ENCODE results near the gene DTNBP1.

- TF ChIP-seq CTCF (IDR thresholded peaks at IDR 0.05; ENCODE audit: low read length), result no peak
- no peak for TF ChIP-seq EZH2phosphoT487 (IDR thresholded peaks at IDR 0.05; ENCODE audit: low read length)
- no peak for TF ChIP-seq EZH2 (optimal IDR thresholded peaks at IDR 0.05; ENCODE audit: low read depth, low read length)
These were observed 15.7 kb upstream of the DTNBP1 start for GRCh38 chr6:15678514-15678913.
